Measurements from ENCODE around the gene GPRC5A.

Gene GPRC5A

DNA sequence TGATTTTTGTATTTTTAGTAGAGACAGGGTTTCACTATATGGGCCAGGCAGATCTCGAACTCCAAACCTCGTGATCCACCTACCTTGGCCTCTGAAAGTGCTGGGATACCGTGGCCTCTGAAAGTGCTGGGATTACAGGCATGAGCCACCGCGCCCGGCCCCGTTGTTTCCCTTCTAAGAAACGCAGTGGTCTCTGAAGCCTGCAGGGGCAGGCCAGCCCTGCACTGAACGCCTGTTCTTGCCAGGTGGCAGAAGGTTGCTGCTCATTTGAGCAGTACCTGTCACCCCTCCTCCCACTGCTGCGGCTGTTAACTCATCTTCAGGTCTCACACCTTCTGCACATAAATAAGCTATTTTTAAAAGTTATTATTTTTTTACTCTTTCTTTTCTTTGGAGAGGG is 24.3 kb downstream of the GPRC5A start:
- DNase-seq = no peak

GRCh38 chr12:12916135-12916944 is 25.0 kb downstream of the GPRC5A start:
- DNase-seq = peak; percentile 86

DNA sequence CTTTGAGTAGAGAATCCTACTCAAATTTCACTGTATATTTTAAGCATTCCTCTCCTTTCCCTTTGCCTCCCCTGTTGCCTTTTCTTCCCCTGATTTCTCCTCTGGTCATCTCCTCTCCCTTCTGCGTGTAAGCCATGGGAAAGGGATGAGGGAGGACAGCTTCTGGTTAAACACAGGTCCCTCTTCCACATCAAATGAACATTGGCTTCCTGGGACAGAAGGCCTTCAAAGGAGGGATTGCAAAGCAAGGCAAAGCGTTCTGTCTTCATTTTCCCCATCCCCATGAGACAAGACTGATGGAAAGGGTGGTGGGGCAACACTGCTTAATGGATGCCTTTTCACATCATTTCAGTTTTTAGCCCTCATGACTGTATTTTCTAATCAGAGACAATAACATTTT is 26.2 kb downstream of the GPRC5A start:
- DNase-seq = no peak

GRCh38 chr12:12918781-12919389 is 27.5 kb downstream of the GPRC5A start:
- no peak for DNase-seq

DNA sequence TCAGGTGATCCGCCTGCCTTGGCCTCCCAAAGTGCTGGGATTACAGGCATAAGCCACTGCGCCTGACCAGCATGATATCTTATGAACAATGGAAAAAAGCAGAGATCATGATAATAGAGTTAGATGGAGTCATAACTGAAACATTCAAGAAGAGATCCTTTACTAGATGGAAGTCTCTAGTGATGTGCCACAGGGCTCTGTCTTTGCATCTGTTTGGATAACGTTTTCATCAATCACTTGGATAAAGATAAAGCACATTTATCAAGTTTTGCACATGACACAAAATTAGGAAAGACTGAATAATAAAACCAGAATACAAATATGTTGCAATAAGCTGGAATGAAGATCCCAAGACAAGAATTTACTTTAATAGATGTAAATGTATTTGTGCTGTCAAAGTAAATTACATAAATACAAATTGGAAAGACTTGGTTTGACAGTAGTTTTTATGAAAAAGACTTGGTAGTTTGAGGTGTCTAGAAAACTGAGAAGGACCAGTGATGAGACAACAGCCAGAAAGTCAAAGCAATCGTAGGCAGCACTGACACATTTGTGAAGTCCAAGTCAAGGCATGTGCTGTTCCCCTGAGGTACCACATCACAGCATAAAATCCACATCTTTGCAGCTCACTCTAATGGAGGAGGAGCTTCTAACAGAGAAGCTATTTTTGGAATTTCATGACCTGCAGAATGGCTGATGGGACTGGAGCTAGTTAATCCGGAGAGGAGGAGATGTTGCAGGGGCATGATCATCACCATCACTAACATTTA is 28.5 kb downstream of the GPRC5A start:
- DNase-seq = no peak

GRCh38 chr12:12922191-12922616 is 30.8 kb downstream of the GPRC5A start:
- DNase-seq = no peak

DNA sequence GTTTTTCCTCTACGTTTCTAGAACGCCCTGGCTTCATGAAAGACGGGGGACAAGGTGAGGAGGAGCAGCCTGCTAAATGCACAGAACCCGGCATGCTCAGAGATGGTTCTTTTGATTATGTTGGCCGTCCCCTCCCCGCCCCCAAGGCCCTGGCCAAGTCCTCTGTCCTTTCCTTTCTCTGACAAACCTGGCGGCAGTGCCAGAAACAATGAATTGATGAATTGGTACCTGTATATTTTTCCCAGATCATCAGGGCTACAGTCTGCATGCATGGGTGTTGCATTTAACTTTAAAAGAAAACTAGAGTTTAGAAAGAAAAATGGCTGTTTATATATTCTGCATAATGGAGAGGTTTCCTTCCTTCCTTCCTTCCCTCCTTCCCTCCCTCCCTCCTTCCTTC is 31.6 kb downstream of the GPRC5A start:
- DNase-seq = no peak

DNA sequence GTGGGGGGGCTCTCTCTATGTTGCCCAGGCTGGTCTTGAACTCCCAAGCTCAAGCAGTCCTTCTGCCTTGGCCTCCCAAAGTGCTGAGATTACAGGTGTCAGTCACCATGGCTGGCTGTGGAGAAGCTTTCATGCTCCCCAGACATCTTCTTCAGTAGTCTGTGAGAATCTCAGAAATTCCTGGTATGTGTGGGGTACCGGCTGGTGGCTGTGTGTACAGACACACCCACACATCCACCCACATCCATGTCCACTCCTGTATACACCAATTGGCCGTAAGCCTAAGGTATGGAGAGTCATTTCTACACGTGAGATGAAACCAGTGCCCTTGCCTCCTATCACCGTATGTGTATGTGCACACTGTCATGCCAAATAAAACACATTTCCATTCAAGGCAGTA is 32.8 kb downstream of the GPRC5A start:
- DNase-seq = no peak

DNA sequence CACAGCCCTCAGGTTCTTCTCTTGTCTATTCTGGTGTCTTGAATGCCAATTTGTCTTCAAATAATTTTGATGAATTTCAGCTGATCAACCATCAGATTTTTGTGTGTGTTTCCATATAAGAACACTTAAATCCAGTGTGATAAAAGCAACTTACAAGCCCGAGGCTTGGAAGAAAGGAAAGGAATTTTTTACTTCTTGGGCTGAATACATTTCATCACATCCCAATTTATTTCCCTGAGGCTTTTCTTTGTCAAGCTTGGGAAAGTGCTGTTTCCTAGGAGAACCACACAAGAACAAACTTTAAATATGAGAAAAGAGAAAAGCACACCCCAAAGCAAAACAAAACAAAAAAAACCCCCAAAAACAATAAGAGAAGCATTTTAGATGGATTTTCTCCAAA is 34.0 kb downstream of the GPRC5A start:
- DNase-seq = no peak

DNA sequence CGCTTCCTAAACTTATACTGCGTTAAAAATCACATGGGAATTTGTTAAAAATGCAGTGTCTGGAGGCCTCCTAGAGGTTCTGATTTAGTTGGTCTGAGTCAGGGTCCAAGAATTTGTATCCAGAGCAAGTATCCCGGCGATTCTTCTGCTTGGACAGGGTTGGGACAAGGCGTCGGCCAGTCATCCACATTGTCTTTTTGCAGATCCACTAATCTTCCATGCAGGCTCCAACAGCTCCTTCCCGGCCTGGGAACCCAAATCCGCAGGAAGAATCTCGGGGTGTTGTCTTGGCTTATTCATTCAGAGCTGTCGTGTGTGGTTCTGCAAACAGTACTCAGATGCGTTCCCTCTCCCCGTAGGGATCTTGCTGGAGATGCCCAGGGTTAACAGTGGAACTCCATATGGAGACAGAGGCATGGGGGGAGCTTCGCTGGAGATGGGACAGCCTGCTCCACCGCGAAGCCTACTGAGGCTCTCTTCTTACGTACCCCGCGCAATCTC is 35.3 kb downstream of the GPRC5A start:
- DNase-seq = no peak

DNA sequence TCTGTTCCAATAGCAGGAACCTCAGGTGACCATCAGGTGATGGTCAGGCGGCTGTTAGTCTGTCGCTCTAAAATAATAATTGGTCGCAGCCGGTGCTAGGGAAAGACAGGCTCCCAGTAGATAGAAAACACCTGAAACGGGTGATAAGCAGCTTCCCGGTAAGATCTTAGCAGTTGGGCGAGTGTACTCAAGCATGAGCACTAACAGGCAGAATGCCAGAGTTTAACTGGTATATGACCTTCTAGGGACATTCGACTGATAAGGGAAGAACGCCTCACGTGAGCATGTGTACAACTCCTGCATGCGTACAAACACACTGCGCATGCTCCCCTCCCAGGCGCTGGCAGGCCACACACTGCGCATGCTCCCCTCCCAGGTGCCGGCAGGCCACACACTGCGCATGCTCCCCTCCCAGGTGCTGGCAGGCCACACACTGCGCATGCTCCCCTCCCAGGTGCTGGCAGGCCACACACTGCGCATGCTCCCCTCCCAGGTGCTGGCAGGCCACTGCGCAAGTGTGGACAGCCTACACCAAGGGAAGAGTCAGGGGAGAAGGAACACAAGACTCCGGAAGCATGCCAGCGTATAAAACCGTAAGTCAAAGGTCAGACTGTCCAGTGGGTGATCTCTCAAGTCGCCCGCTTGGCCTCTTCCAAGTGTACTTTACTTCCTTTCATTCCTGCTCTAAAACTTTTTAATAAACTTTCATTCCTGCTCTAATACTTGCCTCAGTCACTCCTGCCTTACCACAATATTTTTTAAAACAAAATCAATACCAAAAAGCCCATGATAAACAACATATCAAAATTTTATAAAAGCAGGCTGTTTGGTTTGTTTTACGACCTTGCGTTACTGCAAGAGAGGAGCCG is 36.1 kb downstream of the GPRC5A start:
- peak; percentile 53 for DNase-seq

- no peak for DNase-seq
These were observed 38.3 kb downstream of the GPRC5A start for GRCh38 chr12:12929696-12930095.

GRCh38 chr12:12930633-12931219 is 39.4 kb downstream of the GPRC5A start:
- no peak for DNase-seq

DNA sequence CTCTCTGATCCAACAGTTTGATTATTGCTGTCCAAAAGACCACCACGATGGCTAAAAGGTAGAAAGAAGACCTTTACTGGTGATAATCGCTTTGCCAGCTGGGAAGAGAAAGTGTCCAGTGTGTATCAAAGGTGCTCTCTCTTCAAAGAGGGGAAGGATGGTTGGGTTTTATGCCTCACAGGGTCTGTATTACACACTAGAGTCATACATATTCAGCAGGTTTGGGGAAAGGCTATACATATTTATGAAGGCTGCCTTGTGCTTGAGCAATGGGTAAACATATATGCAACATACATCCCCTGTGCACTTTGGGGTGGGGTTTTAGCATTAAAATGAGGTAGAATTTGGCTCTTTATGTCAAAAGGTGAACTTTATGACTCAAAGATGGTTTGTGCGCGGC is 42.4 kb downstream of the GPRC5A start:
- DNase-seq = no peak

GRCh38 chr12:12934556-12934955 is 43.2 kb downstream of the GPRC5A start:
- no peak for DNase-seq

- DNase-seq = no peak
These were observed 45.7 kb downstream of the GPRC5A start for GRCh38 chr12:12936983-12937491.

GRCh38 chr12:12938541-12938940 is 47.2 kb downstream of the GPRC5A start:
- no peak for DNase-seq

DNA sequence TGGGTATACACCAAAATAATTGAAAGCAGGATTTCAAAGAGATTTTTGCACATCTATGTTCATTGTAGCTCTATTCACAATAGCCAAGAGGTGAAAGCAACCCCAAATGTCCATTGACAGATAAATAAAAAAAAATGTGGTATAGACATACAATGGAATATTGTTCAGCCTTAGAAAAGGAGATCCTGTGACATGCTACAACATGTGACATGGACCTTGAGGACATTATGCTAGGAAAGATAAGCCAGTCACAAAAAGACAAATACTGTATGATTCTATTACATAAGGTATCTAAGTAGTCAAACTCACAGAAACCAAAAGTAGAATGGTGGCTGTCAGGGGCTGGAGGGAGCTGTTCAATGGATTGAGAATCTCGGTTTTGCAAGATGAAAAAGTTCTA is 48.5 kb downstream of the GPRC5A start:
- DNase-seq = no peak

DNA sequence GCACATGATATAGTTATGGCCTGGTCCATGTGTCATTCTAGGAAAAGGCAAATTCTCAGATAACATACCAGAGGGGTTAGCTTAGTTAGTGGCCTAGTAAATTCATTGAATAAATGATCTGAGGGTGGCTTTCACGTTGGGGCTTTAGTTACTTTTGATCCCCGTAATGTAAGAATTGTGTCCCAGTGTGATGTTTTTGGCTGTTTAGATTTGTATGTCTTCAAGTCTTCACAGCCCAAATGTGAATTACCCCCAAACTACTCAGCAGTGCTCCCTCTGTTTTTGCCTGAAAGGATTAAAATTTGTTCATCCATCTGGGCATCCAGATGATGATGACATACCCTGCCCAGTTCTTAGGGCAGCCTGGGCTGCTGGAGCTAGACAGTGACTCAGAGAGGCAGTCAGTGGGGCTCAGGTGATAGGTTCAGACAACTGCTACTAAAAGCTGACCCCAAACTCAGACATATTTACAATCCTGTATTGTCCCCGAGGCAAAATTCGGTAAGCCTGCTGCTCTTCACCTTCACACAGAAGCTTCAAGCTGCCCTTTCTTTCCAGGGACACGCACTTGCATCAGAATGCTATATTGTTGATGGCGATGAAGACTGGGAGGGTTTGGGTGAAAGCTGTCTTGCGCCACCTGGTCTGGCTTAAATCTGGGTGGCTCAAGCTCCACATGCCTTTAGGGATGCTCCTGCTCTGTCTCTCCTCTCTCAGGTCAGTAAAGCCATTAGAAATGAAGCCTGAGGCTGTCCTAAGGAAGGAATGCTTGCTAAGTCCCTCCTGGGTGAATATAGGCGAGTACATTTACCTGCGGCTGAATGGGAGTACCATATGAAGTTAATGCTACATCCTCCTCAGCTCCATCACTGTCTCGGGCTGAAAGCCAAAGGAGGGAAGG is 50.3 kb downstream of the GPRC5A start:
- DNase-seq = no peak

DNA sequence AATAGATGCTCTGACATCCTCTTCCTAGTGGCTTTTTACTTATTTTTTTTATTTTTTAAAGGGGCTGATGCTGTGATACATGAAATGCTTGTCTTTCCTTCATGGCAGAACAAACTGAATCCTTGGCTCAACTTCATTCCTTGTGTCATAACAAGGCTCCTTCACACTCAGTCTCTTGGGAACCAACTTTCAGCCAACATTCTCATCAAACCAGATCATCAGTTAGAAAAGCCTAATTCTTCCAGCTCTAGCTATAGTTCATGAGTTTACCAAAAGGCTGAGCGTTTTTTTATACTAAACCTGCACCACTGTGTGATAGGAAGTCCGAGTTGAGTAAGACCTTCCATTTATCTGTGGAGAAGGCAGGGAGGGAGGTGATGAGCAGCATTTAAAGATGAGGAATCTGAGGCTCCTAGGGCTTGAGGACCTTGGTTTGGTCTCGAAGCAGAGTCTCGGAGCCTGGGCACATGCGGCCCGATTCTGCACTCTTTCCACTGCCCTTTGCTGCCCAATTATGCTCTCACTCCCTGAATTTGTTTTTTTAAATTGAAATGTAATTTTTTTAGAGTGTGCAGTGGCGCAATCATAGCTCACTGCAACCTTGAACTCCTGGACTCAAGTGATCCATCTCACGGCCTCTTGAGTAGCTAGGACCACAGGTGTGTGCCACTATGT is 52.4 kb downstream of the GPRC5A start:
- no peak for DNase-seq

Measured in stimulated activated CD4-positive, alpha-beta T cell treated with anti-CD3 and anti-CD28 coated beads, Interleukin-4, amount 100 ng/mL, for 24 hours (primary cell).